Esophagus squamous epithelium (tissue), 4 donors: ENCODE data around the gene IPCEF1.

Experiments used
- POLR2A ChIP-seq, 4 donors: fragments of 450-650 bp; IDR thresholded peaks; one replicate each; pipeline ENCODE4 v1.6.1; 2017; ENCODE audit warnings: antibody characterized with exemption in 4 of 4, mild to moderate bottlenecking in 4 of 4, moderate library complexity in 3 of 4
- TF ChIP-seq, protein P1 (sequence below), 6 experiments: fragments of 450-650 bp in 4 of 6; fragments of 200-600 bp in 2 of 6; sonication (generic) in 2 of 6; IDR thresholded peaks; one replicate each; pipeline ENCODE4 v1.5.1; 2016 to 2019; ENCODE audit warnings: antibody characterized with exemption in 6 of 6, mild to moderate bottlenecking in 4 of 6, moderate library complexity in 4 of 6

DNA sequence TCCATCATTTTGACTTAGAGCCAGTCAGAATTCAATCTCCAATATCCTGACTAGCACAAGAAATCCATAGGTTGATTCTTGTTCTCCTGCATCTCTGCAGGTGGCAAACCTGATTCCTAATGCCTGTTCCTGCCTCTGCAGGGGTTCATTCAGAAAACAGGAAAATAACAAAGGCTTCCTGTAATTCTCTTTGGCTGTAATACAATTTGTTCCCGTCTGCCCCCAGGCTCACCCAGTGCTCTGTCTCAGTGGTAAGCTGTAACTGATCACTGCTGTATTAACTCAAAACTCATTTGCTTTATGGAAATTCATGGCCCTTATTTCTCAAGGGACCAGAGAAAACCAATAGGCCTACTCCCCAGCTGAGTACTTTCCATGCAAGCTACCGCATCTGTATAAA, 228.9 kb downstream of the IPCEF1 start:
- TF ChIP-seq, protein P1, sequence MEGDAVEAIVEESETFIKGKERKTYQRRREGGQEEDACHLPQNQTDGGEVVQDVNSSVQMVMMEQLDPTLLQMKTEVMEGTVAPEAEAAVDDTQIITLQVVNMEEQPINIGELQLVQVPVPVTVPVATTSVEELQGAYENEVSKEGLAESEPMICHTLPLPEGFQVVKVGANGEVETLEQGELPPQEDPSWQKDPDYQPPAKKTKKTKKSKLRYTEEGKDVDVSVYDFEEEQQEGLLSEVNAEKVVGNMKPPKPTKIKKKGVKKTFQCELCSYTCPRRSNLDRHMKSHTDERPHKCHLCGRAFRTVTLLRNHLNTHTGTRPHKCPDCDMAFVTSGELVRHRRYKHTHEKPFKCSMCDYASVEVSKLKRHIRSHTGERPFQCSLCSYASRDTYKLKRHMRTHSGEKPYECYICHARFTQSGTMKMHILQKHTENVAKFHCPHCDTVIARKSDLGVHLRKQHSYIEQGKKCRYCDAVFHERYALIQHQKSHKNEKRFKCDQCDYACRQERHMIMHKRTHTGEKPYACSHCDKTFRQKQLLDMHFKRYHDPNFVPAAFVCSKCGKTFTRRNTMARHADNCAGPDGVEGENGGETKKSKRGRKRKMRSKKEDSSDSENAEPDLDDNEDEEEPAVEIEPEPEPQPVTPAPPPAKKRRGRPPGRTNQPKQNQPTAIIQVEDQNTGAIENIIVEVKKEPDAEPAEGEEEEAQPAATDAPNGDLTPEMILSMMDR (IDR thresholded peaks at IDR 0.05): no peak
- no peak for TF ChIP-seq POLR2A (IDR thresholded peaks at IDR 0.05)
